Lower leg skin (tissue), 3 donors: ENCODE results near the gene TMEM31.

Experiments used
- POLR2A ChIP-seq, 2 donors: fragments of 450-650 bp; IDR thresholded peaks; one replicate each; pipeline ENCODE4 v1.6.1; 2016 to 2017; ENCODE audit warnings: antibody characterized with exemption in 2 of 2, mild to moderate bottlenecking in 1 of 2, moderate library complexity in 1 of 2
- TF ChIP-seq, protein P1 (sequence below), 3 donors: fragments of 450-650 bp; IDR thresholded peaks; one replicate each; pipeline ENCODE4 v1.5.1; 2016; ENCODE audit warnings: antibody characterized with exemption in 3 of 3, mild to moderate bottlenecking in 3 of 3, moderate library complexity in 2 of 3

DNA sequence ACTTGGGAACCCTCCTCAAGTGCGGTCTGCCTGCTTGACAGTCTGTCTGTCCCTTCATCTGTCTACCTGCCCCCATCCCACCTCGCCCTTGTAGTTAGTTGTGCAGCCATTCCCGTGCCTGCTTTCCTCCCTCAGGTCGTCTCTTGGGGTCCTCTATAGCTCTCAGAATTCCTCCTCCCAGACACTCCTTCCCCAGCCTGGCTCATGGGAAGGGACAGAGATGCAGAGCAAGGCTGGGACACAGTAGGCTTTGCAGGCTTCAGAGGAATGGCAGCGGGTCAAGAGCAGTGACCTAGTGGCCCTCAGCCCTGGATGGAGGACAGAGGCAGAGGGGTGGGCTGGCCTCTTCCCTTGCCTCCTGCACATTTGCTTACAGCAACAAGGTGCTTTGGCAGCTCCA is 18.3 kb downstream of the TMEM31 start:
- TF ChIP-seq, protein P1, sequence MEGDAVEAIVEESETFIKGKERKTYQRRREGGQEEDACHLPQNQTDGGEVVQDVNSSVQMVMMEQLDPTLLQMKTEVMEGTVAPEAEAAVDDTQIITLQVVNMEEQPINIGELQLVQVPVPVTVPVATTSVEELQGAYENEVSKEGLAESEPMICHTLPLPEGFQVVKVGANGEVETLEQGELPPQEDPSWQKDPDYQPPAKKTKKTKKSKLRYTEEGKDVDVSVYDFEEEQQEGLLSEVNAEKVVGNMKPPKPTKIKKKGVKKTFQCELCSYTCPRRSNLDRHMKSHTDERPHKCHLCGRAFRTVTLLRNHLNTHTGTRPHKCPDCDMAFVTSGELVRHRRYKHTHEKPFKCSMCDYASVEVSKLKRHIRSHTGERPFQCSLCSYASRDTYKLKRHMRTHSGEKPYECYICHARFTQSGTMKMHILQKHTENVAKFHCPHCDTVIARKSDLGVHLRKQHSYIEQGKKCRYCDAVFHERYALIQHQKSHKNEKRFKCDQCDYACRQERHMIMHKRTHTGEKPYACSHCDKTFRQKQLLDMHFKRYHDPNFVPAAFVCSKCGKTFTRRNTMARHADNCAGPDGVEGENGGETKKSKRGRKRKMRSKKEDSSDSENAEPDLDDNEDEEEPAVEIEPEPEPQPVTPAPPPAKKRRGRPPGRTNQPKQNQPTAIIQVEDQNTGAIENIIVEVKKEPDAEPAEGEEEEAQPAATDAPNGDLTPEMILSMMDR (IDR thresholded peaks at IDR 0.05), result no peak
- no peak for TF ChIP-seq POLR2A (IDR thresholded peaks at IDR 0.05)
